ENCODE data around the gene EFCAB6. TPM values are rescaled to one million over a fixed set of nuclear protein-coding genes. Genes with fewer than 3 reads are reported as not detected.

The EFCAB6 gene
- total RNA-seq, 2 experiments from 2014 or later: 0.13 TPM; not detected in 1

- TF ChIP-seq EZH2phosphoT487 (IDR thresholded peaks at IDR 0.05; ENCODE audit: borderline replicate concordance, low read depth, low read length) (no peak), CTCF (conservative IDR thresholded peaks at IDR 0.05; ENCODE audit: low read length) (no peak)
- H3K4me2 ChIP-seq (ENCODE audit: low read length): no peak overlapping the region
- CTCF ChIA-PET (ENCODE audit: unreplicated experiment): no interaction called here
- intact Hi-C loops (cut with micrococcal nuclease; ENCODE audit: unreplicated experiment): no loop called here
- no peak overlapping the region for H2AFZ ChIP-seq (ENCODE audit: low read length)
- no peak overlapping the region for H3K4me3 ChIP-seq (ENCODE audit: low read depth, low read length, poor library complexity, severe bottlenecking)
- POLR2A ChIA-PET: no interaction called here
- H3K36me3 ChIP-seq (ENCODE audit: insufficient read depth, low read length): no peaks in the 10 kb centered on the region
- no peak for DNase-seq (ENCODE audit: low spot score)
- no peaks in the 10 kb centered on the region for H3K79me2 ChIP-seq (ENCODE audit: insufficient read depth, low read depth, low read length)
- H3K4me1 ChIP-seq (ENCODE audit: insufficient read depth, low read length, poor library complexity, severe bottlenecking): no peaks in the 10 kb centered on the region
- H4K20me1 ChIP-seq (ENCODE audit: insufficient read depth, low read length): no peaks in the 10 kb centered on the region
- no peaks in the 10 kb centered on the region for H3K9me2 ChIP-seq (ENCODE audit: insufficient read depth, low read length)
- H3K27ac ChIP-seq (ENCODE audit: low read depth, low read length, poor library complexity, severe bottlenecking): no peak overlapping the region
- no peaks in the 10 kb centered on the region for H3K9me3 ChIP-seq (ENCODE audit: low read length)
- no TSS peak for BruUV-seq (replicated peaks)
These were observed 69.8 kb downstream of the EFCAB6 start for GRCh38 chr22:43742154-43742950.

- H3K27ac ChIP-seq (ENCODE audit: low read depth, low read length, poor library complexity, severe bottlenecking): no peak overlapping the region
- no peaks in the 10 kb centered on the region for H3K9me2 ChIP-seq (ENCODE audit: insufficient read depth, low read length)
- H2AFZ ChIP-seq (ENCODE audit: low read length): no peak overlapping the region
- no peak overlapping the region for H3K4me2 ChIP-seq (ENCODE audit: low read length)
- ChIA-PET CTCF (ENCODE audit: unreplicated experiment) (no interaction called here), POLR2A (interaction anchor here (0.7 kb wide), 1 partner anchor 236 kb away, joined by 3 read pairs; no protein-coding TSS in a partner anchor)
- no peaks in the 10 kb centered on the region for H3K79me2 ChIP-seq (ENCODE audit: insufficient read depth, low read depth, low read length)
- H4K20me1 ChIP-seq (ENCODE audit: insufficient read depth, low read length): no peaks in the 10 kb centered on the region
- H3K4me1 ChIP-seq (ENCODE audit: insufficient read depth, low read length, poor library complexity, severe bottlenecking): no peaks in the 10 kb centered on the region
- DNase-seq (ENCODE audit: low spot score): no peak
- intact Hi-C loops (cut with micrococcal nuclease; ENCODE audit: unreplicated experiment): no loop called here
- BruUV-seq (replicated peaks): no TSS peak
- H3K4me3 ChIP-seq (ENCODE audit: low read depth, low read length, poor library complexity, severe bottlenecking): no peak overlapping the region
- TF ChIP-seq EZH2phosphoT487 (IDR thresholded peaks at IDR 0.05; ENCODE audit: borderline replicate concordance, low read depth, low read length) (no peak), CTCF (conservative IDR thresholded peaks at IDR 0.05; ENCODE audit: low read length) (no peak)
- H3K36me3 ChIP-seq (ENCODE audit: insufficient read depth, low read length): no peaks in the 10 kb centered on the region
- H3K9me3 ChIP-seq (ENCODE audit: low read length): no peaks in the 10 kb centered on the region
These were observed 71.4 kb downstream of the EFCAB6 start for GRCh38 chr22:43740587-43741270.
